Glutamatergic neuron (in vitro differentiated cells): ENCODE data around the gene CYB561A3. TPM values are rescaled to one million over a fixed set of nuclear protein-coding genes. Genes with fewer than 3 reads are reported as not detected.

Experiments used
- DNase-seq: peaks from one replicate; pipeline ENCODE4 v3.0.0; 2022
- H3K27ac Mint-ChIP-seq: one replicate; pipeline ENCODE4 v1.8.0; 2020; ENCODE audit warnings: mild to moderate bottlenecking, mixed read lengths, inconsistent platforms; ENCODE audit not compliant: unreplicated experiment
- H3K27me3 Mint-ChIP-seq: one replicate; pipeline ENCODE4 v1.8.0; 2020; ENCODE audit warnings: mild to moderate bottlenecking, moderate library complexity, mixed read lengths, inconsistent platforms; ENCODE audit not compliant: unreplicated experiment
- H3K36me3 Mint-ChIP-seq: one replicate; pipeline ENCODE4 v1.8.0; 2020; ENCODE audit warnings: mild to moderate bottlenecking, mixed read lengths, inconsistent platforms; ENCODE audit not compliant: unreplicated experiment
- H3K4me1 Mint-ChIP-seq: one replicate; pipeline ENCODE4 v1.8.0; 2020; ENCODE audit warnings: mild to moderate bottlenecking, low read depth, mixed read lengths, inconsistent platforms; ENCODE audit not compliant: unreplicated experiment
- H3K4me3 Mint-ChIP-seq: one replicate; pipeline ENCODE4 v1.8.0; 2020; ENCODE audit warnings: mild to moderate bottlenecking, mixed read lengths, inconsistent platforms; ENCODE audit not compliant: unreplicated experiment
- H3K9me3 Mint-ChIP-seq: one replicate; pipeline ENCODE4 v1.8.0; 2020; ENCODE audit warnings: mild to moderate bottlenecking, moderate library complexity, mixed read lengths, inconsistent platforms; ENCODE audit not compliant: unreplicated experiment
- CTCF ChIP-seq: fragments of 200-600 bp; sonication (generic); IDR thresholded peaks from one replicate; pipeline ENCODE4 v1.5.0; 2021; ENCODE audit not compliant: partially characterized antibody, unreplicated experiment
- total RNA-seq: library from RNA; stranded (reverse); fragmentation: NEBNext Ultra II Directional; extraction: Animal tissue kit (Norgen Biotek cat#: 25700); gene quantifications from one replicate; pipeline ENCODE4 v1.2.1, GENCODE V29; 2021; ENCODE audit not compliant: unreplicated experiment

CYB561A3 gene
- total RNA-seq, 1 donor from 2014 or later, result 20.6 TPM

GRCh38 chr11:61354208-61354607 lies 7.5 kb downstream of the CYB561A3 start:
- Mint-ChIP-seq H3K27ac (no peak overlapping the region), H3K27me3 (no peaks in the 10 kb centered on the region), H3K4me1 (no peaks in the 10 kb centered on the region), H3K4me3 (no peak overlapping the region), H3K36me3 (no peaks in the 10 kb centered on the region), H3K9me3 (peaks cover 3% of the 10 kb centered on the region)
- no peak for TF ChIP-seq CTCF
- no peak for DNase-seq

- Mint-ChIP-seq H3K36me3 (no peaks in the 10 kb centered on the region), H3K9me3 (peaks cover 3% of the 10 kb centered on the region), H3K4me1 (no peaks in the 10 kb centered on the region), H3K27ac (no peak overlapping the region), H3K27me3 (no peaks in the 10 kb centered on the region), H3K4me3 (no peak overlapping the region)
- DNase-seq, result no peak
- no peak for TF ChIP-seq CTCF
Measured at GRCh38 chr11:61353131-61354067, 8.3 kb downstream of the CYB561A3 start.

DNA sequence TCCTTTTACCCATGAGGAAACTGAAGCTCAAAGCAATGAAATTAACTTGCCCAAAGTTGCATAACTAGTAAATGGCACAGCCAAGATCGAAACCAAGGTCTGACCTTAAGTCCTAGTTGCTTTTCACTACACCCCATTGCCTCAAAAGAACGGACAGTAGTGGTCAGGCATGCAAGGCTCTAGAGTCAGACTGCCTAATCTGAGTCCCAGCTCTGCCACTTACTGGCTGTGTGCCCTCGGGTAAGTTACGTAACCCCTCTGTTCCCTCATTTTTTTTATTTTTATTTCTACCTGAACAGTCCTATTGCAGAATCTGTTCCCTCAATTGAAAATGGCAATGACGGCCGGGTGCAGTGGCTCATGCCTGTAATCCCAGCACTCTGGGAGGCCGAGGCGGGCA lies 9.6 kb downstream of the CYB561A3 start:
- DNase-seq, result no peak

DNA sequence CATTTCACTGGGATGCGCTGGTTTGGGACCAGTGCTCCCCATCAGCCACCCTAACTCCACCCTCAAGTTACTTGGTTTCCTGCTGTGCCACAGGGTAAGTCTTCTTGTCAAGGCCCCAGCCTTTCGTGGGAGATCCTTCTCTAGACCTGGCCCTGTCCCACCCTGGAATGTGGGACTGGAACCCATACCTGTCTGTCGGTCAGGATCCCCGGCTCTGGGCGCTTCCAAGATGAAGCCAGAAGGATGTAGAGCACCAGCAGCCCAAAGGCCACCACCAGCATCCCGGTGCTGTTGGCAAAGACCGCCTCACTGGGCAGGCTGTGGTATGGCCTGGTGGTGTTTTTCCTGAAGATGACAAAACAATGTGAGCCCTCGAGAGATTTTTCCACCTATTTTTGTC lies 10.9 kb downstream of the CYB561A3 start:
- no peak for DNase-seq
- H3K4me1 Mint-ChIP-seq, result peaks cover 4% of the 10 kb centered on the region
- H3K9me3 Mint-ChIP-seq, result peaks cover 3% of the 10 kb centered on the region
- H3K27ac Mint-ChIP-seq, result no peak overlapping the region
- no peaks in the 10 kb centered on the region for H3K36me3 Mint-ChIP-seq
- TF ChIP-seq CTCF, result no peak
- peaks cover 1% of the 10 kb centered on the region for H3K27me3 Mint-ChIP-seq
- no peak overlapping the region for H3K4me3 Mint-ChIP-seq

More for the DNA sequence above, 9.6 kb downstream of the CYB561A3 start:
- no peaks in the 10 kb centered on the region for H3K27me3 Mint-ChIP-seq
- peaks cover 3% of the 10 kb centered on the region for H3K9me3 Mint-ChIP-seq
- H3K27ac Mint-ChIP-seq, result no peak overlapping the region
- TF ChIP-seq CTCF, result no peak
- no peaks in the 10 kb centered on the region for H3K36me3 Mint-ChIP-seq
- H3K4me1 Mint-ChIP-seq, result peaks cover 2% of the 10 kb centered on the region
- no peak overlapping the region for H3K4me3 Mint-ChIP-seq

- Mint-ChIP-seq H3K4me3 (no peak overlapping the region), H3K9me3 (peaks cover 3% of the 10 kb centered on the region)
- no peak for TF ChIP-seq CTCF
Measured at GRCh38 chr11:61350336-61350735, 11.3 kb downstream of the CYB561A3 start.

More at GRCh38 chr11:61350336-61350735, 11.3 kb downstream of the CYB561A3 start:
- no peak for DNase-seq
- peaks cover 7% of the 10 kb centered on the region for H3K4me1 Mint-ChIP-seq
- peaks cover 1% of the 10 kb centered on the region for H3K27me3 Mint-ChIP-seq
- no peak overlapping the region for H3K27ac Mint-ChIP-seq
- no peaks in the 10 kb centered on the region for H3K36me3 Mint-ChIP-seq
